ENCODE measurements around the gene DENND1A. TPM values are rescaled to one million over a fixed set of nuclear protein-coding genes. Genes with fewer than 3 reads are reported as not detected.
A peak's percentile ranks its signal among the peaks of the same experiment; 100 is the strongest.

The DENND1A gene
- total and polyA plus RNA-seq, 2 experiments from 2014 or later, result 13.1 to 28.7 TPM

DNA sequence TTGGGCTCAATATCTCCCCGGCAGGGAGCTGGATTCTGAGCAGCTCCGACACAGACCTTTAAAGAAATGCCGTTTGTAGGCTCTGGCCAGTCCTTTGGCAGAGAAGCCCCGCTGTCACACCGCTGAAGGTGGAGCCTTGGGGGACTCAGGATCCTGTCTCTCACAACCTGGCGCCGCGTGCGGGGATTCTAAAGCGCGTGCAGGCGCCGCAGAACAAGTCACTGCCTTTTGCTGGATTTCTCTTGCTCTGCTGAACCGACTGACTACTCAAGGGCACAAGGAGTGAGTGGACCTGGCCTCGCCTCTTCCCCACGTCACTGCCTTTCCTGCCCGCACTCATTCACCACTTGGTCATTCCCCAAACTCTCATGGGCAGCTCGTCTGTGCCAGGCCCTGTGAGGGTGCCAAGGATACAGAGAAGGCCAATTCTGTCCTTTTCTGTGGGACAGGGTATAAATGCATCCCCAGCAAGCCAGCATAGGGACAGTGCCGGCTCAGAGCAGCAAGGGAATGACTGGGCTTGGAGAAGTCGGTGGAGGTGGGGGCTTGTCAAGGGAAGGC is 504.6 kb downstream of the DENND1A start:
- H2AFZ ChIP-seq, result no peak overlapping the region
- Mint-ChIP-seq H3K36me3 (ENCODE audit: low read depth) (peaks cover 7% of the 10 kb centered on the region), H3K9me3 (no peaks in the 10 kb centered on the region; the same call in 2 of the 3 replicates), H3K4me1 (peaks cover 42% of the 10 kb centered on the region), H3K27ac (peak overlapping the region; percentile 49; the same call in 1 of the 2 replicates), H3K4me3 (no peak overlapping the region), H3K27me3 (ENCODE audit: insufficient read depth, low read depth, poor library complexity) (peaks cover 13% of the 10 kb centered on the region)
- DNase-seq (ENCODE audit: low spot score) (no peak), ATAC-seq (peak; percentile 15; the same call in 1 of the 3 replicates)
- no peaks in the 10 kb centered on the region for H3K27me3 ChIP-seq (ENCODE audit: insufficient read depth)
- H3F3A ChIP-seq (replicated peaks; ENCODE audit: low read depth), result 0 out of 2 replicates have a peak, but pooled peaks cover 3% of the 10 kb centered on the region
- TF ChIP-seq, protein P1, sequence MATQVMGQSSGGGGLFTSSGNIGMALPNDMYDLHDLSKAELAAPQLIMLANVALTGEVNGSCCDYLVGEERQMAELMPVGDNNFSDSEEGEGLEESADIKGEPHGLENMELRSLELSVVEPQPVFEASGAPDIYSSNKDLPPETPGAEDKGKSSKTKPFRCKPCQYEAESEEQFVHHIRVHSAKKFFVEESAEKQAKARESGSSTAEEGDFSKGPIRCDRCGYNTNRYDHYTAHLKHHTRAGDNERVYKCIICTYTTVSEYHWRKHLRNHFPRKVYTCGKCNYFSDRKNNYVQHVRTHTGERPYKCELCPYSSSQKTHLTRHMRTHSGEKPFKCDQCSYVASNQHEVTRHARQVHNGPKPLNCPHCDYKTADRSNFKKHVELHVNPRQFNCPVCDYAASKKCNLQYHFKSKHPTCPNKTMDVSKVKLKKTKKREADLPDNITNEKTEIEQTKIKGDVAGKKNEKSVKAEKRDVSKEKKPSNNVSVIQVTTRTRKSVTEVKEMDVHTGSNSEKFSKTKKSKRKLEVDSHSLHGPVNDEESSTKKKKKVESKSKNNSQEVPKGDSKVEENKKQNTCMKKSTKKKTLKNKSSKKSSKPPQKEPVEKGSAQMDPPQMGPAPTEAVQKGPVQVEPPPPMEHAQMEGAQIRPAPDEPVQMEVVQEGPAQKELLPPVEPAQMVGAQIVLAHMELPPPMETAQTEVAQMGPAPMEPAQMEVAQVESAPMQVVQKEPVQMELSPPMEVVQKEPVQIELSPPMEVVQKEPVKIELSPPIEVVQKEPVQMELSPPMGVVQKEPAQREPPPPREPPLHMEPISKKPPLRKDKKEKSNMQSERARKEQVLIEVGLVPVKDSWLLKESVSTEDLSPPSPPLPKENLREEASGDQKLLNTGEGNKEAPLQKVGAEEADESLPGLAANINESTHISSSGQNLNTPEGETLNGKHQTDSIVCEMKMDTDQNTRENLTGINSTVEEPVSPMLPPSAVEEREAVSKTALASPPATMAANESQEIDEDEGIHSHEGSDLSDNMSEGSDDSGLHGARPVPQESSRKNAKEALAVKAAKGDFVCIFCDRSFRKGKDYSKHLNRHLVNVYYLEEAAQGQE (IDR thresholded peaks at IDR 0.05; ENCODE audit: unreplicated experiment), result no peak
- no peak for TF ChIP-seq EZH2phosphoT487 (IDR thresholded peaks at IDR 0.05; ENCODE audit: unreplicated experiment)
- TF ChIP-seq POLR2AphosphoS5 (IDR thresholded peaks at IDR 0.05; ENCODE audit: low read depth), result no peak
- TF ChIP-seq JUNB (IDR thresholded peaks at IDR 0.05; ENCODE audit: unreplicated experiment), result no peak
- no peak for TF ChIP-seq EZH2 (IDR thresholded peaks at IDR 0.05; ENCODE audit: low read depth, unreplicated experiment)
- no peak for TF ChIP-seq ZNF331 (CRISPR knock-in tag; IDR thresholded peaks at IDR 0.05; ENCODE audit: low read depth)
- TF ChIP-seq, protein P2, sequence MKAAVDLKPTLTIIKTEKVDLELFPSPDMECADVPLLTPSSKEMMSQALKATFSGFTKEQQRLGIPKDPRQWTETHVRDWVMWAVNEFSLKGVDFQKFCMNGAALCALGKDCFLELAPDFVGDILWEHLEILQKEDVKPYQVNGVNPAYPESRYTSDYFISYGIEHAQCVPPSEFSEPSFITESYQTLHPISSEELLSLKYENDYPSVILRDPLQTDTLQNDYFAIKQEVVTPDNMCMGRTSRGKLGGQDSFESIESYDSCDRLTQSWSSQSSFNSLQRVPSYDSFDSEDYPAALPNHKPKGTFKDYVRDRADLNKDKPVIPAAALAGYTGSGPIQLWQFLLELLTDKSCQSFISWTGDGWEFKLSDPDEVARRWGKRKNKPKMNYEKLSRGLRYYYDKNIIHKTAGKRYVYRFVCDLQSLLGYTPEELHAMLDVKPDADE (IDR thresholded peaks at IDR 0.05), result no peak
- no peak for TF ChIP-seq NANOG (IDR thresholded peaks at IDR 0.05; ENCODE audit: borderline replicate concordance)
- TF ChIP-seq, protein P3, sequence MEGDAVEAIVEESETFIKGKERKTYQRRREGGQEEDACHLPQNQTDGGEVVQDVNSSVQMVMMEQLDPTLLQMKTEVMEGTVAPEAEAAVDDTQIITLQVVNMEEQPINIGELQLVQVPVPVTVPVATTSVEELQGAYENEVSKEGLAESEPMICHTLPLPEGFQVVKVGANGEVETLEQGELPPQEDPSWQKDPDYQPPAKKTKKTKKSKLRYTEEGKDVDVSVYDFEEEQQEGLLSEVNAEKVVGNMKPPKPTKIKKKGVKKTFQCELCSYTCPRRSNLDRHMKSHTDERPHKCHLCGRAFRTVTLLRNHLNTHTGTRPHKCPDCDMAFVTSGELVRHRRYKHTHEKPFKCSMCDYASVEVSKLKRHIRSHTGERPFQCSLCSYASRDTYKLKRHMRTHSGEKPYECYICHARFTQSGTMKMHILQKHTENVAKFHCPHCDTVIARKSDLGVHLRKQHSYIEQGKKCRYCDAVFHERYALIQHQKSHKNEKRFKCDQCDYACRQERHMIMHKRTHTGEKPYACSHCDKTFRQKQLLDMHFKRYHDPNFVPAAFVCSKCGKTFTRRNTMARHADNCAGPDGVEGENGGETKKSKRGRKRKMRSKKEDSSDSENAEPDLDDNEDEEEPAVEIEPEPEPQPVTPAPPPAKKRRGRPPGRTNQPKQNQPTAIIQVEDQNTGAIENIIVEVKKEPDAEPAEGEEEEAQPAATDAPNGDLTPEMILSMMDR (conservative IDR thresholded peaks at IDR 0.05; ENCODE audit: low read depth in 2 of 2), result no peak
- TF ChIP-seq, protein P4, sequence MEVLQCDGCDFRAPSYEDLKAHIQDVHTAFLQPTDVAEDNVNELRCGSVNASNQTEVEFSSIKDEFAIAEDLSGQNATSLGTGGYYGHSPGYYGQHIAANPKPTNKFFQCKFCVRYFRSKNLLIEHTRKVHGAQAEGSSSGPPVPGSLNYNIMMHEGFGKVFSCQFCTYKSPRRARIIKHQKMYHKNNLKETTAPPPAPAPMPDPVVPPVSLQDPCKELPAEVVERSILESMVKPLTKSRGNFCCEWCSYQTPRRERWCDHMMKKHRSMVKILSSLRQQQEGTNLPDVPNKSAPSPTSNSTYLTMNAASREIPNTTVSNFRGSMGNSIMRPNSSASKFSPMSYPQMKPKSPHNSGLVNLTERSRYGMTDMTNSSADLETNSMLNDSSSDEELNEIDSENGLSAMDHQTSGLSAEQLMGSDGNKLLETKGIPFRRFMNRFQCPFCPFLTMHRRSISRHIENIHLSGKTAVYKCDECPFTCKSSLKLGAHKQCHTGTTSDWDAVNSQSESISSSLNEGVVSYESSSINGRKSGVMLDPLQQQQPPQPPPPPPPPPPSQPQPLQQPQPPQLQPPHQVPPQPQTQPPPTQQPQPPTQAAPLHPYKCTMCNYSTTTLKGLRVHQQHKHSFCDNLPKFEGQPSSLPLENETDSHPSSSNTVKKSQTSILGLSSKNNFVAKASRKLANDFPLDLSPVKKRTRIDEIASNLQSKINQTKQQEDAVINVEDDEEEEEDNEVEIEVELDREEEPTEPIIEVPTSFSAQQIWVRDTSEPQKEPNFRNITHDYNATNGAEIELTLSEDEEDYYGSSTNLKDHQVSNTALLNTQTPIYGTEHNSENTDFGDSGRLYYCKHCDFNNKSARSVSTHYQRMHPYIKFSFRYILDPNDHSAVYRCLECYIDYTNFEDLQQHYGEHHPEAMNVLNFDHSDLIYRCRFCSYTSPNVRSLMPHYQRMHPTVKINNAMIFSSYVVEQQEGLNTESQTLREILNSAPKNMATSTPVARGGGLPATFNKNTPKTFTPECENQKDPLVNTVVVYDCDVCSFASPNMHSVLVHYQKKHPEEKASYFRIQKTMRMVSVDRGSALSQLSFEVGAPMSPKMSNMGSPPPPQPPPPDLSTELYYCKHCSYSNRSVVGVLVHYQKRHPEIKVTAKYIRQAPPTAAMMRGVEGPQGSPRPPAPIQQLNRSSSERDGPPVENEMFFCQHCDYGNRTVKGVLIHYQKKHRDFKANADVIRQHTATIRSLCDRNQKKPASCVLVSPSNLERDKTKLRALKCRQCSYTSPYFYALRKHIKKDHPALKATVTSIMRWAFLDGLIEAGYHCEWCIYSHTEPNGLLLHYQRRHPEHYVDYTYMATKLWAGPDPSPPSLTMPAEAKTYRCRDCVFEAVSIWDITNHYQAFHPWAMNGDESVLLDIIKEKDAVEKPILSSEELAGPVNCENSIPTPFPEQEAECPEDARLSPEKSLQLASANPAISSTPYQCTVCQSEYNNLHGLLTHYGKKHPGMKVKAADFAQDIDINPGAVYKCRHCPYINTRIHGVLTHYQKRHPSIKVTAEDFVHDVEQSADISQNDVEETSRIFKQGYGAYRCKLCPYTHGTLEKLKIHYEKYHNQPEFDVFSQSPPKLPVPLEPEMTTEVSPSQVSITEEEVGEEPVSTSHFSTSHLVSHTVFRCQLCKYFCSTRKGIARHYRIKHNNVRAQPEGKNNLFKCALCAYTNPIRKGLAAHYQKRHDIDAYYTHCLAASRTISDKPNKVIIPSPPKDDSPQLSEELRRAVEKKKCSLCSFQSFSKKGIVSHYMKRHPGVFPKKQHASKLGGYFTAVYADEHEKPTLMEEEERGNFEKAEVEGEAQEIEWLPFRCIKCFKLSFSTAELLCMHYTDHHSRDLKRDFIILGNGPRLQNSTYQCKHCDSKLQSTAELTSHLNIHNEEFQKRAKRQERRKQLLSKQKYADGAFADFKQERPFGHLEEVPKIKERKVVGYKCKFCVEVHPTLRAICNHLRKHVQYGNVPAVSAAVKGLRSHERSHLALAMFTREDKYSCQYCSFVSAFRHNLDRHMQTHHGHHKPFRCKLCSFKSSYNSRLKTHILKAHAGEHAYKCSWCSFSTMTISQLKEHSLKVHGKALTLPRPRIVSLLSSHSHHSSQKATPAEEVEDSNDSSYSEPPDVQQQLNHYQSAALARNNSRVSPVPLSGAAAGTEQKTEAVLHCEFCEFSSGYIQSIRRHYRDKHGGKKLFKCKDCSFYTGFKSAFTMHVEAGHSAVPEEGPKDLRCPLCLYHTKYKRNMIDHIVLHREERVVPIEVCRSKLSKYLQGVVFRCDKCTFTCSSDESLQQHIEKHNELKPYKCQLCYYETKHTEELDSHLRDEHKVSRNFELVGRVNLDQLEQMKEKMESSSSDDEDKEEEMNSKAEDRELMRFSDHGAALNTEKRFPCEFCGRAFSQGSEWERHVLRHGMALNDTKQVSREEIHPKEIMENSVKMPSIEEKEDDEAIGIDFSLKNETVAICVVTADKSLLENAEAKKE (CRISPR knock-in tag; IDR thresholded peaks at IDR 0.05), result no peak
- TF ChIP-seq STAT1 (IDR thresholded peaks at IDR 0.05; ENCODE audit: unreplicated experiment), result no peak
- no peak for TF ChIP-seq ZNF114 (CRISPR knock-in tag; IDR thresholded peaks at IDR 0.05)
- TF ChIP-seq CREB1 (CRISPR knock-in tag; IDR thresholded peaks at IDR 0.05; ENCODE audit: low read depth), result no peak
- H3K9me2 ChIP-seq (ENCODE audit: insufficient read depth), result no peaks in the 10 kb centered on the region
- H3K27ac ChIP-seq (ENCODE audit: low read depth), result no peak overlapping the region
- H3K36me3 ChIP-seq (ENCODE audit: insufficient read depth), result no peaks in the 10 kb centered on the region
- H3K4me2 ChIP-seq, result no peak overlapping the region
- no peaks in the 10 kb centered on the region for H4K20me1 ChIP-seq (replicated peaks; ENCODE audit: insufficient read depth)
- H3K4me3 ChIP-seq, result no peak overlapping the region
- H3K4me1 ChIP-seq (ENCODE audit: insufficient read depth), result peaks cover 26% of the 10 kb centered on the region
- no peaks in the 10 kb centered on the region for H3K79me2 ChIP-seq (replicated peaks; ENCODE audit: insufficient read depth)
